Ishikawa (cell line): Measurements from ENCODE around the gene PPP2R2D.
A peak's percentile ranks its signal among the peaks of the same experiment; 100 is the strongest.

Experiments used
- CEBPB ChIP-seq: IDR thresholded peaks from 2 replicates; pipeline ENCODE4 v1.6.1; 2012
- CREB1 ChIP-seq: IDR thresholded peaks from 2 replicates; pipeline ENCODE4 v1.6.1; 2012; ENCODE audit warnings: low read depth
- EGR1 ChIP-seq: IDR thresholded peaks from 2 replicates; pipeline ENCODE4 v1.6.1; 2012
- EP300 ChIP-seq: IDR thresholded peaks from 2 replicates; pipeline ENCODE4 v1.6.1; 2012; ENCODE audit warnings: borderline replicate concordance
- FOXM1 ChIP-seq: IDR thresholded peaks from 2 replicates; pipeline ENCODE4 v1.6.1; 2012; ENCODE audit warnings: low read depth, borderline replicate concordance
- NFIC ChIP-seq: IDR thresholded peaks from 2 replicates; pipeline ENCODE4 v1.6.1; 2012
- RAD21 ChIP-seq: IDR thresholded peaks from 2 replicates; pipeline ENCODE4 v1.6.1; 2012; ENCODE audit warnings: low read depth
- REST ChIP-seq: IDR thresholded peaks from 2 replicates; pipeline ENCODE4 v1.6.1; 2012; ENCODE audit warnings: low read depth, mild to moderate bottlenecking
- TAF1 ChIP-seq: IDR thresholded peaks from 2 replicates; pipeline ENCODE4 v1.6.1; 2012; ENCODE audit warnings: low read depth, mild to moderate bottlenecking
- TCF12 ChIP-seq: IDR thresholded peaks from 2 replicates; pipeline ENCODE4 v1.6.1; 2012; ENCODE audit warnings: low read depth
- TEAD4 ChIP-seq: IDR thresholded peaks from 2 replicates; pipeline ENCODE4 v1.6.1; 2012
- YY1 ChIP-seq: IDR thresholded peaks from 2 replicates; pipeline ENCODE4 v1.6.1; 2012; ENCODE audit warnings: low read depth
- ZBTB7A ChIP-seq: IDR thresholded peaks from 2 replicates; pipeline ENCODE4 v1.6.1; 2012; ENCODE audit warnings: low read depth
- TF ChIP-seq, protein P1 (sequence below): IDR thresholded peaks from 2 replicates; pipeline ENCODE4 v1.6.1; 2012
- TF ChIP-seq, protein P2 (sequence below): IDR thresholded peaks from 2 replicates; pipeline ENCODE4 v1.6.1; 2012

Gene PPP2R2D

DNA sequence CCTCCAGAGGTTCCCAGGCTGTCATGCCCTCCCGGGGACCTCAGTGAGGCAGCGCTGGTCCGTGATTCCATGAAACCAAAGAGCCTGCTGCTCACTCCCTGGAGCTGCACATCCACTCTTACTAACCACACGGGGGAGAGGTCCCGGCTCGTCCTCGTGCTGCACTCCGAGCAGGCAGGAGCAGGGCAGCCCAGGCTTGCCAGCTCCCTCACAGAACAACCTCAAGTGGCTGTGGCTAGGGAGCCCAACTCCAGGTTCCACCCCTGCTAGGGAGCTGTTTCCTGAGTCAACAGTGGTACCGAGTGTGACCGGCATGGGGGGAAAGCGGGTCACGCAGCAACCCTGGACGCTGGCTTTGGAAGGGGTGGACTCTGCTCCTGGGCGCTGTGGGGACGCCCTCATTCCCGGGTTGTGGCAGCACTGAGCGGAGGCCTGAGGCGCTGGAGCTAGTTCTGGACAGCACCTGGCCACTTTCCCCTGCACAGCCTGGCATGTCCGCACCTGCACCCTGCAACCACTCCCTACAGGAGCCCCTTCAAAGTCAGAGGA lies 27.9 kb upstream of the PPP2R2D start:
- TF ChIP-seq EP300 (no peak), TAF1 (no peak), CREB1 (no peak), TCF12 (no peak)

- TF ChIP-seq, protein P1, sequence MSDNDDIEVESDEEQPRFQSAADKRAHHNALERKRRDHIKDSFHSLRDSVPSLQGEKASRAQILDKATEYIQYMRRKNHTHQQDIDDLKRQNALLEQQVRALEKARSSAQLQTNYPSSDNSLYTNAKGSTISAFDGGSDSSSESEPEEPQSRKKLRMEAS: no peak
- peak; percentile 96 for TF ChIP-seq RAD21
Observed at GRCh38 chr10:131874991-131875451, 25.8 kb upstream of the PPP2R2D start.

DNA sequence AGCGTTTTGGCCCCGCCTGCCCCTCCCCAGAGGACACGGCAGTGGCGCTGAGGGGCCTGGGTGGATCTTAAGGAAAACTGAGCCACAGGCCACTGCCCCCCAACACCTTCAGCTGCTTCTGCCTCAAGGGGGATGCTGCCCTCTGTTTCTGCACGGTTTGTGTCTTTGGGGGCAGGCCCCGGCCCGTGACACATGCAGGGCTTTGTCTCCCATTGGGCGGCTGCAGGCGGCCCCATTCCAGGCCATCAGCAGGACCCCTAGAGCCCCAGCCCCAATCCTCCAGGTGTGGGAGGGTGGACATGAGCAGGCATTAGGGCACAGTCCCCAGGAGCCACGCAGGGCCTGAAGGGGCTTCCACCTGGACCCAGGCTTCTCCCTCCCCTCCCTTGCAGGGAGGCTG lies 25.3 kb upstream of the PPP2R2D start:
- TF ChIP-seq ZBTB7A: no peak
- TF ChIP-seq, protein P1: no peak
- TF ChIP-seq REST: no peak
- TF ChIP-seq EGR1: no peak
- TF ChIP-seq TCF12: no peak
- TF ChIP-seq, protein P2, sequence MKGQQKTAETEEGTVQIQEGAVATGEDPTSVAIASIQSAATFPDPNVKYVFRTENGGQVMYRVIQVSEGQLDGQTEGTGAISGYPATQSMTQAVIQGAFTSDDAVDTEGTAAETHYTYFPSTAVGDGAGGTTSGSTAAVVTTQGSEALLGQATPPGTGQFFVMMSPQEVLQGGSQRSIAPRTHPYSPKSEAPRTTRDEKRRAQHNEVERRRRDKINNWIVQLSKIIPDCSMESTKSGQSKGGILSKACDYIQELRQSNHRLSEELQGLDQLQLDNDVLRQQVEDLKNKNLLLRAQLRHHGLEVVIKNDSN: no peak
- TF ChIP-seq CEBPB: no peak
- TF ChIP-seq CREB1: no peak
- no peak for TF ChIP-seq NFIC

- TF ChIP-seq, protein P1: no peak
- TF ChIP-seq NFIC (no peak), ZBTB7A (no peak), REST (no peak), EGR1 (no peak), TEAD4 (no peak), RAD21 (no peak), CREB1 (no peak), TAF1 (no peak)
Observed at GRCh38 chr10:131876017-131876416, 24.8 kb upstream of the PPP2R2D start.

GRCh38 chr10:131876508-131876907 lies 24.3 kb upstream of the PPP2R2D start:
- TF ChIP-seq EP300: no peak
- TF ChIP-seq NFIC: no peak
- TF ChIP-seq CEBPB: no peak
- no peak for TF ChIP-seq YY1
- TF ChIP-seq CREB1: no peak
- TF ChIP-seq TCF12: no peak
- no peak for TF ChIP-seq EGR1
- TF ChIP-seq ZBTB7A: no peak

GRCh38 chr10:131880016-131880590 lies 20.7 kb upstream of the PPP2R2D start:
- TF ChIP-seq TAF1 (no peak), REST (no peak), TEAD4 (no peak), RAD21 (no peak), EP300 (no peak), FOXM1 (no peak), YY1 (no peak), EGR1 (no peak), ZBTB7A (no peak), NFIC (no peak), CEBPB (no peak), CREB1 (no peak), TCF12 (no peak)
- TF ChIP-seq, protein P1: no peak
- TF ChIP-seq, protein P2: no peak
